Mesenchymal stem cell (in vitro differentiated cells and primary cell): Measurements from ENCODE around the gene PUDP.

Source experiments
- DNase-seq: peaks from one replicate; pipeline ENCODE4 v3.0.0-alpha.2; 2013
- H2AFZ ChIP-seq: one replicate; pipeline ENCODE4 v1.6.1; 2013; ENCODE audit warnings: low read depth, mild to moderate bottlenecking, control low read depth, inconsistent platforms, low read length, moderate library complexity
- H2AK5ac ChIP-seq: 2 replicates; pipeline ENCODE4 v1.6.1; 2013; ENCODE audit warnings: low read length, moderate library complexity, mild to moderate bottlenecking, inconsistent platforms; ENCODE audit not compliant: severe bottlenecking
- H2BK120ac ChIP-seq: one replicate; pipeline ENCODE4 v1.6.1; 2013; ENCODE audit warnings: low read depth, mild to moderate bottlenecking, inconsistent platforms, low read length, moderate library complexity
- H2BK12ac ChIP-seq, 2 experiments: one replicate each; pipeline ENCODE4 v1.6.1; 2013; ENCODE audit warnings: inconsistent platforms in 2 of 2, low read length in 2 of 2, mild to moderate bottlenecking in 2 of 2, moderate library complexity in 2 of 2, control low read depth in 1 of 2
- H2BK15ac ChIP-seq: one replicate; pipeline ENCODE4 v1.6.1; 2013; ENCODE audit warnings: mild to moderate bottlenecking, low read depth, inconsistent platforms; ENCODE audit not compliant: poor library complexity, severe bottlenecking
- H2BK5ac ChIP-seq: 2 replicates; pipeline ENCODE4 v1.6.1; 2013; ENCODE audit warnings: low read depth, mild to moderate bottlenecking, low read length, control low read depth, inconsistent platforms; ENCODE audit not compliant: poor library complexity, severe bottlenecking
- H3K14ac ChIP-seq, 2 experiments: one replicate each; pipeline ENCODE4 v1.6.1; 2013; ENCODE audit warnings: inconsistent platforms in 2 of 2, low read length in 2 of 2, control low read depth in 1 of 2, mild to moderate bottlenecking in 1 of 2, moderate library complexity in 1 of 2
- H3K18ac ChIP-seq, 2 experiments: one replicate each; pipeline ENCODE4 v1.6.1; 2013; ENCODE audit warnings: inconsistent platforms in 2 of 2, low read length in 2 of 2, control low read depth in 1 of 2, low read depth in 1 of 2, mild to moderate bottlenecking in 1 of 2
- H3K23ac ChIP-seq, 2 experiments: one replicate each; pipeline ENCODE4 v1.6.1; 2013; ENCODE audit warnings: inconsistent platforms in 2 of 2, low read length in 2 of 2, mild to moderate bottlenecking in 2 of 2, moderate library complexity in 2 of 2, control low read depth in 1 of 2
- H3K27ac ChIP-seq: 2 replicates; pipeline ENCODE4 v1.5.1; 2013; ENCODE audit warnings: mild to moderate bottlenecking, moderate library complexity, low read length, control low read depth, inconsistent platforms; ENCODE audit not compliant: poor library complexity, severe bottlenecking
- H3K27me3 ChIP-seq, 2 experiments: 2 replicates each; pipeline versions ENCODE4 v1.6.1 to v1.7.0; 2013; ENCODE audit warnings: low read length in 2 of 2, mild to moderate bottlenecking in 2 of 2, moderate library complexity in 2 of 2, control low read depth in 1 of 2, inconsistent platforms in 1 of 2; ENCODE audit not compliant: control insufficient read depth in 1 of 2, insufficient read depth in 1 of 2
- H3K36me3 ChIP-seq, 2 experiments: 2 replicates each; pipeline versions ENCODE4 v1.6.1 to v1.7.0; 2013; ENCODE audit warnings: low read length in 2 of 2, control low read depth in 1 of 2, inconsistent platforms in 1 of 2, low read depth in 1 of 2, mild to moderate bottlenecking in 1 of 2; ENCODE audit not compliant: insufficient read depth in 2 of 2, control insufficient read depth in 1 of 2
- H3K4ac ChIP-seq, 2 experiments: one replicate each; pipeline ENCODE4 v1.6.1; 2013; ENCODE audit warnings: inconsistent platforms in 2 of 2, low read length in 2 of 2, mild to moderate bottlenecking in 2 of 2, moderate library complexity in 2 of 2, control low read depth in 1 of 2, low read depth in 1 of 2
- H3K4me1 ChIP-seq: 2 replicates; pipeline ENCODE4 v1.6.1; 2013; ENCODE audit warnings: low read depth, low read length, control low read depth; ENCODE audit not compliant: control insufficient read depth, insufficient read depth
- H3K4me2 ChIP-seq: 2 replicates; pipeline ENCODE4 v1.6.1; 2013; ENCODE audit warnings: low read length, mild to moderate bottlenecking, inconsistent platforms; ENCODE audit not compliant: poor library complexity, severe bottlenecking
- H3K4me3 ChIP-seq, 2 experiments: 2 replicates each; pipeline versions ENCODE4 v1.5.1 to v1.7.0; 2013; ENCODE audit warnings: low read length in 2 of 2, mild to moderate bottlenecking in 2 of 2, control low read depth in 1 of 2, low read depth in 1 of 2; ENCODE audit not compliant: insufficient read depth in 1 of 2
- H3K79me1 ChIP-seq: replicated peaks from 2 replicates; pipeline ENCODE4 v1.6.1; 2013; ENCODE audit warnings: mild to moderate bottlenecking, control low read depth, low read length, inconsistent platforms; ENCODE audit not compliant: poor library complexity, severe bottlenecking
- H3K9ac ChIP-seq: 2 replicates; pipeline ENCODE4 v1.7.0; 2013; ENCODE audit warnings: mild to moderate bottlenecking, low read length, moderate library complexity
- H3K9me3 ChIP-seq: 2 replicates; pipeline ENCODE4 v1.7.0; 2013; ENCODE audit warnings: mild to moderate bottlenecking, low read length; ENCODE audit not compliant: control insufficient read depth
- H4K8ac ChIP-seq: one replicate; pipeline ENCODE4 v1.6.1; 2013; ENCODE audit warnings: inconsistent platforms, mild to moderate bottlenecking, low read length, moderate library complexity
- H4K91ac ChIP-seq: one replicate; pipeline ENCODE4 v1.6.1; 2013; ENCODE audit warnings: mild to moderate bottlenecking, low read length, inconsistent platforms
- WGBS: methylation state at CpG from one replicate; pipeline ENCODE4 v1.1.7; 2013; ENCODE audit warnings: mixed read lengths; 5-methylcytosine and 5-hydroxymethylcytosine counted together

PUDP gene

DNA sequence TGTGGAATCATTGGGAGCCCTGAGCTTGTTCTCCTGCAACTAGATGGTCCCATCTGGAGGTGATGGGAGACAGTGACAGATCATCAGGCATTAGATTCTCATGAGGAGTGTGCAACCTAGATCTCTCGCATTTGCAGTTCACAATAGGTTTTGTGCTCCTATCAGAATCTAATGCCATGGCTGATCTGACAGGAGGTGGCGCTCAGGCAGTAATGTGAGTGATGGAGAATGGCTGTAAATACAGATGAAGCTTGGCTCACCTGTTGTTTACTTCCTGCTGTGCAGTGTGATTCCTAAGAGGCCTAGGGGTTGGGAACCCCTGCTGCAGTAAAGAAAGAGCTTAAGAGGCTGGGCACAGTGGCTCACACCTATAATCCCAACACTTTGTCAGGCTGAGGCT lies 42.2 kb upstream of the PUDP start:
- H3K14ac ChIP-seq: no peak overlapping the region
- H3K18ac ChIP-seq: no peak overlapping the region
- no peak overlapping the region for H3K4me3 ChIP-seq
- H2AK5ac ChIP-seq: no peak overlapping the region
- no peaks in the 10 kb centered on the region for H3K4me1 ChIP-seq
- no peaks in the 10 kb centered on the region for H3K27me3 ChIP-seq
- H3K9ac ChIP-seq: no peak overlapping the region
- H4K91ac ChIP-seq: no peak overlapping the region
- 86% methylated on average over 2 of the region's 2 CpGs for WGBS
- H2BK5ac ChIP-seq: no peak overlapping the region
- H3K9me3 ChIP-seq: no peaks in the 10 kb centered on the region
- no peak overlapping the region for H3K4me2 ChIP-seq
- no peak overlapping the region for H3K23ac ChIP-seq
- no peak overlapping the region for H3K4ac ChIP-seq
- no peaks in the 10 kb centered on the region for H3K36me3 ChIP-seq
- no peak overlapping the region for H3K27ac ChIP-seq
- no peak for DNase-seq
- no peak overlapping the region for H2BK15ac ChIP-seq
- no peak overlapping the region for H4K8ac ChIP-seq
- no peaks in the 10 kb centered on the region for H3K79me1 ChIP-seq
- H2AFZ ChIP-seq: no peak overlapping the region
- no peak overlapping the region for H2BK120ac ChIP-seq
- H2BK12ac ChIP-seq: no peak overlapping the region

DNA sequence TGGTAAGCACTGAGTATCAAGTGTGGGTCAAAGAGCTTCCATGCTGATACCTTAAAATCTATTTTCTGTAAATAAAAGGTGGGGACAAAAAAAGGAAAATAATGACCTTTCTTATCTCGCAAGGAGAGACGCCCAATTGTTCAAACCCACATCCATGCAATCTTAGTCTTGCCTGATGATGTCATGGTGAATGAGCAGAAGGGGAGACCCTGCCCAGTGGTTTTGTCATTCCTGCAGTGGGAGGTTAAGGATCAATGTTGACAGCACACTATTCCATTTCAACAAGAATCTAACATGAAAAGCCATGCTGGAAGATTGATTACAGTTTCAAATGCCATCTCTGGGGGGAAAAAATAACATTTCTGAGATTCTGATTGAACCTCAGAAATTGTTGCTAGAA lies 40.7 kb upstream of the PUDP start:
- no peak overlapping the region for H2BK15ac ChIP-seq

DNA sequence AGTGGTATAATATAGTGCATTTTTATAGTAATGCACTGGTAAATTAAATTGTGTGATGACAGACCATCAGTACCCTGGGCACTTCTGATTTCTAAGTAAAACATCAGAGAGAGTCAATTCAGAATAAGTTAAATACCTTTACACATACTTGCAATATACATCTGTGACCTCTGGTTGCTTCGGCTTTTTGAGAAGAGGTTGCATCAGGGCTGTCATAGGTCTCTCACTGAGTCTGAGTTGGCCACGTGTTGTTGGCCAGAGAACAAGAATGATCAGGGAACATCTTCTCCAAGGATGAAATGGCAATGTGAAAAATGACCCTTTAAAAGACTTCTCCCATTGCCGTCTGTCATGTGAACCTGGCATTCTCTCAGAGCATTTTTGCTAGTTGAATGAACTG lies 36.9 kb upstream of the PUDP start:
- H3K18ac ChIP-seq: no peak overlapping the region
- no peak overlapping the region for H3K4ac ChIP-seq
- H3K27me3 ChIP-seq: no peaks in the 10 kb centered on the region
- no peak overlapping the region for H3K9ac ChIP-seq
- H4K91ac ChIP-seq: no peak overlapping the region
- H2BK5ac ChIP-seq: no peak overlapping the region
- no peaks in the 10 kb centered on the region for H3K9me3 ChIP-seq
- no peak overlapping the region for H2AK5ac ChIP-seq
- H2AFZ ChIP-seq: no peak overlapping the region
- no peak overlapping the region for H2BK120ac ChIP-seq
- no peaks in the 10 kb centered on the region for H3K36me3 ChIP-seq
- no peak for DNase-seq
- 100% methylated on average over 3 of the region's 3 CpGs for WGBS
- H3K4me2 ChIP-seq: no peak overlapping the region
- H3K27ac ChIP-seq: no peak overlapping the region
- H3K23ac ChIP-seq: no peak overlapping the region
- H2BK15ac ChIP-seq: no peak overlapping the region
- no peak overlapping the region for H2BK12ac ChIP-seq
- no peak overlapping the region for H4K8ac ChIP-seq
- H3K4me1 ChIP-seq: no peaks in the 10 kb centered on the region
- no peaks in the 10 kb centered on the region for H3K79me1 ChIP-seq
- H3K14ac ChIP-seq: no peak overlapping the region
- no peak overlapping the region for H3K4me3 ChIP-seq

More for the DNA sequence above, 40.7 kb upstream of the PUDP start:
- no peak overlapping the region for H4K8ac ChIP-seq
- DNase-seq: no peak
- H2BK120ac ChIP-seq: no peak overlapping the region
- H3K9me3 ChIP-seq: no peaks in the 10 kb centered on the region
- H3K4me3 ChIP-seq: no peak overlapping the region
- no peak overlapping the region for H2AK5ac ChIP-seq
- H3K14ac ChIP-seq: no peak overlapping the region
- WGBS: 100% methylated on average over 1 of the region's 2 CpGs
- H2AFZ ChIP-seq: no peak overlapping the region
- H3K4me1 ChIP-seq: no peaks in the 10 kb centered on the region
- no peaks in the 10 kb centered on the region for H3K79me1 ChIP-seq
- no peak overlapping the region for H3K9ac ChIP-seq
- H3K23ac ChIP-seq: no peak overlapping the region
- no peak overlapping the region for H3K27ac ChIP-seq
- no peak overlapping the region for H3K18ac ChIP-seq
- H3K4me2 ChIP-seq: no peak overlapping the region
- no peak overlapping the region for H3K4ac ChIP-seq
- H3K36me3 ChIP-seq: no peaks in the 10 kb centered on the region
- no peaks in the 10 kb centered on the region for H3K27me3 ChIP-seq
- no peak overlapping the region for H2BK12ac ChIP-seq
- no peak overlapping the region for H4K91ac ChIP-seq
- H2BK5ac ChIP-seq: no peak overlapping the region

DNA sequence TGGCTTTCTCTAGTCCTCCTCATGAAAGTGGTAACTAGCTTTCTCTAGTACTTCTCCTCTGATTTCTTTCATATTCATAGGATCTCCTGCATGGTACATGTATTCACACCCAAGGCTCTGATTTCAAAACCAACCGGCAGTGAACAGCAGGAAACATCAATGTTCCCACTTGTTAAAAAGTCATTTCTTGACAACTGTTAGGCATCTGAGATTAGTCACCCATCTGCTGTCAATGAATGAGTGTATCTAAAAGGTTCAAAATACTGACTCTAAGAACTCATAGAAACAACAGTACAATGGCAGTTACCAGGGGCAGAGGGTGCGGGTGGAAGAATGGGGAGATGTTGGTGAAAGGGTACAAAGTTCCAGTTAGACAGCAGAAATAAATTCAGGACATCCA lies 31.5 kb upstream of the PUDP start:
- Histone ChIP-seq H4K91ac (no peak overlapping the region), H2BK5ac (no peak overlapping the region), H3K4me3 (no peak overlapping the region), H3K27me3 (no peaks in the 10 kb centered on the region), H3K4me1 (no peaks in the 10 kb centered on the region), H2AFZ (no peak overlapping the region), H3K27ac (no peak overlapping the region), H4K8ac (no peak overlapping the region), H3K9me3 (no peaks in the 10 kb centered on the region), H3K18ac (no peak overlapping the region), H3K23ac (no peak overlapping the region), H3K14ac (no peak overlapping the region), H2BK12ac (no peak overlapping the region), H3K4me2 (no peak overlapping the region), H2BK120ac (no peak overlapping the region), H3K4ac (no peak overlapping the region), H3K9ac (no peak overlapping the region), H3K36me3 (no peaks in the 10 kb centered on the region), H2AK5ac (no peak overlapping the region), H3K79me1 (no peaks in the 10 kb centered on the region), H2BK15ac (no peak overlapping the region)
- 100% methylated on average over 1 of the region's 2 CpGs for WGBS
- DNase-seq: no peak
